NCI-H2029 treated with DMSO at 0.1 percent for 48 hours (cell line): ENCODE data around the gene STXBP5L.
"Not testable (repeated sequence)": the region's sequence is repeated elsewhere in the genome, so short reads cannot be mapped to it uniquely, and the experiment has no call there.

ENCODE experiments used
- DNase-seq: peaks from one replicate; lab custom pipeline; 2025; lab: John Stamatoyannopoulos, UW

The STXBP5L gene

DNA sequence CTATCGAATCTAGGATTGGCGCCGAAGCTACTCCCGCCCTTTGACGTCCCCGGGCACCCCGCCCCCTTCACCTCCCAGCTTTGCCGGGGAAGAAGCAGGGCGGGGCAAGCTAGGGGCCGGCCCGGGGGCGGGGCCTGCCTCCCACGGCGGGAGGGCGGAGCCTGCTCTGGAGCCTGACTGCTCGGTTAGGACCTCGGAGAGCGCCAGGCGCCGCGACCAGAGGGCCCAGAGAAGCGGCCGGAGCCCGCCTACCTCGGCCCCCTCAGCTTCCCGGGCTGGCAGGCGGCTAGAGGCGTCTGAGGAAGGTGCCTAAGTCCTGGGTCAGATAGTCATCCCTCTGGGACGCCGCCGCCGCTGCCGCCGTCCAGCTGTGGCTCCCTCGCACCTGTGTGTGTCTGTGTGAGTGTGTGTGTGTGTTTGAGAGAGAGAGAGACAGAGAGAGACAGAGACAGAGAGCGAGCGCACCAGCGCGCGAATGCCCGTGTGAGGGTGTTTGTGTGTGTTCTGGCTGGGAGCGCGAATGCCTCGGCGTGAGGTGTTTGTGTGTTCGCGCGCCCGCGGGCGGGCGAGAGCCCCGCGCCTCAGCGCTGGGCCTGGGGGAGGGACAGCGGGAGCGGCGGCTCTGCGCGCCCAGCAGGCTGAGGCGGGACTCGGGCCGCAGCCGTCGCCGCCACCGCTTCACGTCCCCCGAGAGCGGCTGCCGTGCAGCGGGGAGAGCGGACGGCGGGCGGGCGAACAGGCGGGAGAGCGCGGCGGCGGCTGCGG lies at the start of gene STXBP5L:
Gene STXBP5L, plus strand, starts transcription at position 176 of the 765 bp plus-strand sequence. CDS start 1,374 bp downstream, outside the sequence.
- peak; percentile 38 for DNase-seq

DNA sequence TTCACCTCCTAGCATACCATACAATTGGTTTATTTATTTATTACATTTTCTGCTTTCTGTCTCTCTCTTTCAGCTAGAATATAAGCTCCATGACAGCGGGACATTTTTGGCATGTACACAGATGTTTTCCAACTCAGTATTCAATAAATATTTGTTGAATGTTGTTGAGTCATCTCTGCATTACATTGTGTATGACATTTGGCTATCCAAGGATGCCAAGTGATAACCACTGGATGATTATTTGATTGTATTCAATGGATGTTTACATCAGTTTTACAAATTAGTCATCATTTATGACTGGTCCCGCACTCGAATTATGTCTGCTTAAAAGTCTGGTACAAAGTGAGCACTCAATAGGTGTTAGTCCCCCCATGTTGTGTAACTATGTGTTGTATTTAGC lies 49.5 kb upstream of the STXBP5L start:
- no peak for DNase-seq

- peak; percentile 43 for DNase-seq
Measured at GRCh38 chr3:120864541-120864940, 43.5 kb upstream of the STXBP5L start.

- no peak for DNase-seq
Measured at GRCh38 chr3:120875507-120875906, 32.5 kb upstream of the STXBP5L start.

DNA sequence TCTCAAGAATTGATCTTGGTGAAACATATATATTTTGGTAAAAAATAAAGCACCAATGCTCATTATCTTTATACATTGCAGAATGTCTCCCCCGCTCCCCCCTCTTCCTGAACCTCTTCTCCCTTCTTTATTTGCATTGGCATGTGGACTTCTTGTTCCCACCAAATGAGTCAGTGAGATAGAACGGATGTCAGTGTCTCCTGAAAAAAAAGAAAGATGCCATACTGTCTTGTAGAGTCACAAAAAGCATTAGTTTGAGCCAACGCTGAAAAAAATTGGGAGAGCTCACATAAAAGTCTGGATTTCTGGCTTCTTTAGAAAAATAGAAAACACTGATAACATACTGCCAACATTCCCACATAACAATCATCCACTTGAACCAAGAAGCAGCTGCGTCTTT lies 32.0 kb upstream of the STXBP5L start:
- DNase-seq: no peak

GRCh38 chr3:120879411-120879810 lies 28.6 kb upstream of the STXBP5L start:
- DNase-seq: no peak

- DNase-seq: no peak
Measured at GRCh38 chr3:120892921-120893320, 15.1 kb upstream of the STXBP5L start.

DNA sequence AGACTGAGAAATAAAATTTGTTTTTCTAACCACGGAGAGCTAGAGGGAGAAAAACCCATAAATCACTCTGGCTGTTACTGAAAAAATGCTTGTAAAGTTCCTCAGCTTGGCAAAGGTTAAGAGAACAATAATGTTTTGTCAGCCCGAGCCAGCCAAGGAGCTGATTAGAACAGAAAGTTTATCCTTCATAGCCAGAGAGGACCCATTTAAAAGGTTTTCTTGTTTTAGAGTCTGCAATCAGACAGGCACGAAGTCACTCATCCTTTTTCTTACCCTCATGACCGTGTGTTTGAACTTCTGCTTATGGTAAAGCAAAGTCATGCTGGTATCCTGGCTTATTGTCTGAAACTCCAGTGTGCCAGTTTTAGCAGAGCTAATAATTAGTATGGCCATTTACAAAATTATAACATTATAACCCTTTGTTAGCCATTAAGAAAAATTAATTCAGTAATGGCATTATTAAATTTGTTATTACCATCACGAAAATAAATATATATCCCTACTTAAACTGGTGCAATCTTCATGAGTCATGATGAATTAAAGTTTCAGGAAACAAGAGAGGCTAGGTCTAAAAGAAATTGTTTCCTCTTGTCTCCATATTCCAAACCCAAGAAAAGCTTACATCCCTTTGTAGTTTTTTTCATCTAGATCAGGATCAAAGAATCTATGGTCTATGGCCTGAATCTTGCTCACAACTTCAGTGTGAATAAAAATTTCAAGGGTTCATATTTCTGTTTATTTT lies 13.5 kb upstream of the STXBP5L start:
- DNase-seq: no peak

DNA sequence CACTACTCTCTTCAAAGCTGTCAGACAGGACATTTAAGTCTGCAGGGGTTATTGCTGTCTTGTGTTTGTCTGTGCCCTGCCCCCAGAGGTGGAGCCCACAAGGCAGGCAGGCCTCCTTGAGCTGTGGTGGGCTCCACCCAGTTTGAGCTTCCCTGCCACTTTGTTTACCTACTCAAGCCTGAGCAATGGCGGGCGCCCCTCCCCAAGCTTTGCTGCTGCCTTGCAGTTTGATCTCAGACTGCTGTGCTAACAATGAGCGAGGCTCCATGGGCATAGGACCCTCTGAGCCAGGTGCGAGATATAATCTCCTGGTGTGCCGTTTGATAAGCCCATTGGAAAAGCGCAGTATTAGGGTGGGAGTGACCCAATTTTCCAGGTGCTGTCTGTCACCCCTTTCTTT lies 6.3 kb upstream of the STXBP5L start:
- DNase-seq: not testable (repeated sequence)

DNA sequence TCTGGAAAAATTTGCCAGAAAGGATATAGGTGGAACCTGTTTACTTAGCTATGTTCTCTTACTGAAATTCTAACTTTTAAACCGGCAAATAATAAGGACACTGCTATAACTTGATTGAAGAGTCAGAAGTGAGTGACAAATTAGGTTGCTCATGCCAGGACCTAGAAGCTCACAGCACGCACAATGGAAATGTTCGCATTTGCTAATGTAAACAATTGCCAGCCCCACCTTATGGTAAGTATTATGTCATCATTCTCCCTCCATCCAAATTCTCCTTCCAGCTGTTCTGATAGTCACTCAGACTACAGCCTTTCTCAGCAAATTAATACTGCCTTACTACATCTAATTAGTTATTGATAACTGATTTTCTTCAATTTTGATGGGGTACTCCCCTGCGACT lies 4.8 kb upstream of the STXBP5L start:
- no peak for DNase-seq

DNA sequence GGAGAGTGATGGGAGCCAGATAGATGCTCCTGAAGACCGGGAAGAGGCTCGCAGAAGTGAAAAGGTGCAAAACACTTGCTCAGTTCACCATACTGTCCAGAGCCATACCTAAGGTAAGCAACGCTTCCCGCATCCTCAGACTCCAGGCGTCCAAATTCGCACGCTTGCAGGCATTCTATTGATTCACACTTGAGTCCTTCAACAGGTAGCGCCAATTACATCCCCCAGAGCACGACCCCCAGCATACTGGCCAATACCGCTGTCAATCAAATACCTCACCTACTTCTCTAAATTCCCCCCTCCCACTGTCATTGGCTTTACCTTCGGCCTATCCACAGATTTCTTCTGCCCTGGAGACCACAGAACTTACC lies 361 bp upstream of the STXBP5L start:
- peak; percentile 98 for DNase-seq

DNA sequence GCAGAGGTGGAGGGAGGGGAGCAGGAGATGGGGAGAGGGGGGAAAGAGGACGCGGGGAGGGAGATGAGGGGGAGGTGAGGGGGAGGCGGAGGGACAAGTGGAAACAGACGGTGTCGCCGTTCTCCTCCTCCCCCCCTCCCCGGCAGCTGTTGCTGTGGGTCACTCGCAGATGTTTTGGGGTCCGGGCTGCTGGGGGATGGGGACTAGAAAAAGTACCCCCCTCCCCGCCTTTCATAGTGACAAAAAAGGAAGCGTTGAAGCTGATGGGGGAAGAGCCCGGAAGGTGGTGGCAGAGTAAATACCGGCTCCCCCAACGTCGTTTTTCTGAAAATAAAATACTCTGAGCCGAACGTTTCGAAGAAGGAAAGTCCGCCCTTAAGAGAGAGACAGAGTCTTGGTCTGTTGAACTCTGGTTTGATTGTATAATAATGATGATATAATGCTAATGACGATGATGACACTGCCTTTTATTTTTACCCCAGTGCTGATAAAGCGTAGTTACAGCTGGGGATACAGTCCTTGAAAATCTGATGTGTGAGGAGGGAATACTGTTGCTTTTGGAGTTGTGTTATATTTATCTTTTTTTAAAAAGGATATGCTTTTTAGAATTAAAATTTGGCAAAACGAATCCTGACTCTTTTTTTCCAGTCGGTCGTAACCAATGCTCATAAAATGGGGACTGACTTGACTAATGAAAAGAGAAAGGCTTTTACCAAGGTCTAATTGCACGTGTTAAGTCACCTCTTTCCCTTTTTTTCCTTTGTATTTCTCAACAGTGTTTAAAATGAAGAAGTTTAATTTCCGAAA lies 993 bp downstream of the STXBP5L start:
- peak; percentile 14 for DNase-seq

GRCh38 chr3:120909602-120909878 lies 1.5 kb downstream of the STXBP5L start:
- DNase-seq: peak; percentile 30

- DNase-seq: no peak
Measured at GRCh38 chr3:120926146-120926545, 18.1 kb downstream of the STXBP5L start.

GRCh38 chr3:120928991-120929390 lies 21.0 kb downstream of the STXBP5L start:
- no peak for DNase-seq

- no peak for DNase-seq
Measured at GRCh38 chr3:120931593-120931992, 23.6 kb downstream of the STXBP5L start.

DNA sequence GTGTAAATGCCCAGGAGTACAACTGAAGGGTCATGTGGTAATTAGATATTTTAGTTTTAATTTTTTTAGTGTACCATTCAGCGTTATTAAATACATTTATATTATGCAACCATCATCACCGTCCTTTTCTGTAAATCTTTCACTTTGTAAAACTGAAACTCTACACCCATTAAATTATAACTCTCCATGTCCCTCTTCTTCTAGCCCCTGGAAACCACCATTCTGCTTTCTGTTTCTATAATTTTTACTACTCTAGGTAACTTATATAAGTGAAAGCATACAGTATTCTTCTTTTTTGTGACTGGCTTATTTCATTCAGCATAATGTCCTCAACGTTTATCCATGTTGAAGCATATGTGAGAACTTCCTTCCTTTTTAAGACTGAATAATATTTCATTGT lies 48.1 kb downstream of the STXBP5L start:
- no peak for DNase-seq

DNA sequence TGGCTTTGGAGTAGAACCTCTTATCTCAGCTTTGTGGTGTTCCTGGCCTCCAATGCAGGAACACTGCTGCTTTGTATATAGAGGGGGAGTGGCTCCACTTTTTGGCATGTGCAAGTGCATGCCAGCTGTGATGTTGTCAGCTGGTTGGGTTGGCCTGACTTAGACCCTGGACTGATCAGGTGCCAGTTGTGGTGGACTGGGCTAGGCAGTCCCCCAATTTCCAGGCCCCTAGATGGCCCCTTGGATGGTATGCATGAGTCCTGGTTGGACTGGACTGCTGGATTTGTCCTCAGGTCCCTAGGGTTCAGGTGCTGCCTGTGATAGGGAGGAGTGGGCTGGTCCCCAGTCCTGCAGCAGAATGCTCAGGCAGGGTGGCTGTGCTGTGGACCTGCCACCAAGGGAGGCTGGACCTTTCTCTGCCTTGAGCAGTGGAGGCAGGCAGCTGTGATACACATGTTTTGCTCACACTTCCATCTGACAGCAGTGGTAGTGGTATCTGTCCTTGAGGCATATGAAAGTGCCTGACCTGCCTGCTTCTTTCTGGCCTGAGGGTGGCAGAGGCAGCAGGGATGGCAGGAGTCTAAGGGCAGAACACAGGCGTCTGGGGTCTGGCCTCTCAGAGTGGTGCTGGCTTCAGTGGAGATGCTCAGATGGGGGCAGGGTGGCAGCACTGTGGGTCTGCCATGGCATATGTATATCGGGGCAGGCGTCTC lies 74.8 kb downstream of the STXBP5L start:
- no peak for DNase-seq

- no peak for DNase-seq
Measured at GRCh38 chr3:120983321-120983665, 75.3 kb downstream of the STXBP5L start.

DNA sequence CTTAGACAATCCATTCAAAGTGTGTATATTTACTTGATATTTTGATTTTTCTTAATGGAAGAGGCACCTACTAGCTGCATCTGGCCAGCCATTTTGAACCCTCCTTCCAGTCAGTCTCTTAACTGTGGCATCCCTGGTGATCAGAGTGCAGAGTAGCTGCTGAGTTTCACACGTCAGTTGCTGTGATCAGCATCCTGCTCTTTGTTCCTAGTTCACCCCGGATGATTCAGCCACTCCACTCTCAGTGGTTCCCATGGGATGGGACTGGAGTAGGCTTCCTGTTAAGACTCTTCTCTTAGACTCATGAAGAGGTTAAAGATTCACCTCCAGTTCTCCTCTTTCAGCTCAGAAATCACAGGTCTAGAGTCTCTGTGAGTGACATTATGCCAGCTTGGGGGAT lies 75.8 kb downstream of the STXBP5L start:
- DNase-seq: no peak

GRCh38 chr3:120985242-120985641 lies 77.2 kb downstream of the STXBP5L start:
- DNase-seq: no peak

GRCh38 chr3:120988994-120989393 lies 81.0 kb downstream of the STXBP5L start:
- DNase-seq: no peak
